Measurements from ENCODE around the gene SYPL2.
"Not testable (repeated sequence)": the region's sequence is repeated elsewhere in the genome, so short reads cannot be mapped to it uniquely, and the experiment has no call there.

SYPL2 gene

GRCh38 chr1:109466452-109467300 is at the start of gene SYPL2:
Gene SYPL2, plus strand, starts transcription at chr1:109466546. Its CDS starts 298 bp downstream, at chr1:109466844.
- no peak for DNase-seq

GRCh38 chr1:109423498-109423897 is 42.8 kb upstream of the SYPL2 start:
- DNase-seq, result no peak

- peak; percentile 67 for DNase-seq
These were observed 40.7 kb upstream of the SYPL2 start for GRCh38 chr1:109425391-109426280.

GRCh38 chr1:109426281-109427170 is 39.8 kb upstream of the SYPL2 start, which contains the start of gene PSMA5:
Gene PSMA5, minus strand, starts transcription at chr1:109426448. Its CDS starts 118 bp downstream, at chr1:109426330.
- DNase-seq, result peak; percentile 99

GRCh38 chr1:109427171-109427467 is 39.2 kb upstream of the SYPL2 start:
- DNase-seq, result no peak

- DNase-seq, result no peak
These were observed 34.0 kb upstream of the SYPL2 start for GRCh38 chr1:109432336-109432735.

- DNase-seq, result no peak
These were observed 33.0 kb upstream of the SYPL2 start for GRCh38 chr1:109433322-109433721.

GRCh38 chr1:109434484-109434883 is 31.9 kb upstream of the SYPL2 start:
- no peak for DNase-seq

GRCh38 chr1:109438798-109439297 is 27.5 kb upstream of the SYPL2 start:
- no peak for DNase-seq

GRCh38 chr1:109441069-109441468 is 25.3 kb upstream of the SYPL2 start:
- no peak for DNase-seq

GRCh38 chr1:109443476-109443875 is 22.9 kb upstream of the SYPL2 start:
- DNase-seq, result no peak

- no peak for DNase-seq
These were observed 22.0 kb upstream of the SYPL2 start for GRCh38 chr1:109444346-109444745.

GRCh38 chr1:109445949-109446695 is 20.2 kb upstream of the SYPL2 start:
- not testable (repeated sequence) for DNase-seq

GRCh38 chr1:109447524-109447923 is 18.8 kb upstream of the SYPL2 start:
- DNase-seq, result no peak

- no peak for DNase-seq
These were observed 11.7 kb upstream of the SYPL2 start for GRCh38 chr1:109454497-109455133.

GRCh38 chr1:109457819-109458218 is 8.5 kb upstream of the SYPL2 start:
- no peak for DNase-seq

- DNase-seq, result no peak
These were observed 258 bp upstream of the SYPL2 start for GRCh38 chr1:109466125-109466451.

- no peak for DNase-seq
These were observed 993 bp downstream of the SYPL2 start for GRCh38 chr1:109467301-109467777.

GRCh38 chr1:109468061-109468460 is 1.7 kb downstream of the SYPL2 start:
- DNase-seq, result no peak

- DNase-seq, result no peak
These were observed 2.6 kb downstream of the SYPL2 start for GRCh38 chr1:109468903-109469302.

- no peak for DNase-seq
These were observed 3.9 kb downstream of the SYPL2 start for GRCh38 chr1:109470245-109470644.
